ENCODE results near the gene TMEM120A.

GRCh38 chr7:75987026-75987804, 7.2 kb downstream of the TMEM120A start:
- TF ChIP-seq, protein P1, sequence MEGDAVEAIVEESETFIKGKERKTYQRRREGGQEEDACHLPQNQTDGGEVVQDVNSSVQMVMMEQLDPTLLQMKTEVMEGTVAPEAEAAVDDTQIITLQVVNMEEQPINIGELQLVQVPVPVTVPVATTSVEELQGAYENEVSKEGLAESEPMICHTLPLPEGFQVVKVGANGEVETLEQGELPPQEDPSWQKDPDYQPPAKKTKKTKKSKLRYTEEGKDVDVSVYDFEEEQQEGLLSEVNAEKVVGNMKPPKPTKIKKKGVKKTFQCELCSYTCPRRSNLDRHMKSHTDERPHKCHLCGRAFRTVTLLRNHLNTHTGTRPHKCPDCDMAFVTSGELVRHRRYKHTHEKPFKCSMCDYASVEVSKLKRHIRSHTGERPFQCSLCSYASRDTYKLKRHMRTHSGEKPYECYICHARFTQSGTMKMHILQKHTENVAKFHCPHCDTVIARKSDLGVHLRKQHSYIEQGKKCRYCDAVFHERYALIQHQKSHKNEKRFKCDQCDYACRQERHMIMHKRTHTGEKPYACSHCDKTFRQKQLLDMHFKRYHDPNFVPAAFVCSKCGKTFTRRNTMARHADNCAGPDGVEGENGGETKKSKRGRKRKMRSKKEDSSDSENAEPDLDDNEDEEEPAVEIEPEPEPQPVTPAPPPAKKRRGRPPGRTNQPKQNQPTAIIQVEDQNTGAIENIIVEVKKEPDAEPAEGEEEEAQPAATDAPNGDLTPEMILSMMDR (IDR thresholded peaks at IDR 0.05) = no peak
- TF ChIP-seq EP300 (IDR thresholded peaks at IDR 0.05) = no peak
